Effector CD4-positive, alpha-beta T cell (primary cell): ENCODE data around the gene CDH4.

Experiments
- DNase-seq: peaks from one replicate; pipeline ENCODE4 v3.0.0-alpha.2; 2020

The CDH4 gene

DNA sequence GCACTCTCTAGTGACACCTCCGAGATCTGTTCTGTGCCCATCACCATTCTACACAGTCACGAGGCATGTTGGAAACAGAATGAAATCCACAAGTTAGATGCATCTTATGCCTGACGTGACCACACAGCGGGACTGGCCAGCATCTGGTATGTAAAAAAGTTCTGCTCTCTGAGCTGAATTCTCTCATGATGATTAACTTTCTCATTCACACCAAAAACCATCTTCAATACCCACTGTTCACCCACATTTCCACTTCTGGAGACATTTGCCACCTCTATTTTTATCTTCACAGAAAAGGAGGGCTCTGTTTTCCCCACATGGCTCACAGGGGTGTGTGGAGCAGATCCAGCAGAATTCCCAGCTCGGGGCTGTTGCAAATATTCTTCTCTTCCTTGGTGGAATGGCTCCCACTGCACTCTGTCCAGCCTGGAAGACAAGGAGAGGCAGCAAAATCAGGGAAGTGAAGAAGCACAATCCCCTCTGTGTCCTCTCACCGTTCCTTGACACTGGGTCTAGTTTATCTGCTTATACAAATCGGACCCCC lies 510.2 kb downstream of the CDH4 start:
- no peak for DNase-seq

DNA sequence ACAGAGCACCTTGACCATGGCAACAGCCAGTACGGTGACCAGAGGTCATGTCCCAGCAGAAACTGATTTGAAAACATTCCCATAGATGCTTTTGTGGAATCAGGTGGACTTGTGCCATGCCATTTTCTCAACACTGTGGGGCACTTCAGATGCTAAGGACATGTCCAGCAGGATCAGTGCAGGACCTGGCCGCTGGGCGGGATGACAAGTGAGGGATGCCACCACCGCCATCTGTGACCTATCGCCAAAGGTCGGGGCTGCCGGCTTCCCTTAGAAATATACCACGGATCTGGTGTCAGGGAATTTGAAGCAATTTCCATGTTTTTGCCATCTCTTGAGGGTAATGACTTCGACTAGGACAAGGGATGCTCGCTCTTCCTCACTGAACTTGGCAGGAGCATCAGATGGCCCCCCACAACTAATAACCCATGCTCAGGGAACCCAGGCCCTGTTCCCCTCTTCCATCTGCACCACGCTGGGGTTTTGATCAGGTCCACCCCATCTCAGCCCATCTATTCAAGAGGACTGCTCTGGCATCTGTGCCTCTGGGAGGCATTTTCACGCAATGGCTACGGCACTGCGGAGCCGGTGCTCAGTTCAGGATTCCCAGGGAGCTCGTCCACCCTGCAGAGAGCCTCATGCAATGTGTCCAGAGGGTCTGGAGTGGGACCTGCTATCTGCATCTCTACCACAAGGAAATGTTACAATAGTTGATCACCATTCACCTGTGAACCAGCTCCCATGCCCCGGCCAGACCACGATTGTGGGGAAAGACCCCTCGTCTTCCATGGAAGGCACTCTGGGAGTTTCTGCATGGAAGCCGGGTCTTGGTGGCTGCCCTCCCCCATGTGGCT lies 511.1 kb downstream of the CDH4 start:
- no peak for DNase-seq

DNA sequence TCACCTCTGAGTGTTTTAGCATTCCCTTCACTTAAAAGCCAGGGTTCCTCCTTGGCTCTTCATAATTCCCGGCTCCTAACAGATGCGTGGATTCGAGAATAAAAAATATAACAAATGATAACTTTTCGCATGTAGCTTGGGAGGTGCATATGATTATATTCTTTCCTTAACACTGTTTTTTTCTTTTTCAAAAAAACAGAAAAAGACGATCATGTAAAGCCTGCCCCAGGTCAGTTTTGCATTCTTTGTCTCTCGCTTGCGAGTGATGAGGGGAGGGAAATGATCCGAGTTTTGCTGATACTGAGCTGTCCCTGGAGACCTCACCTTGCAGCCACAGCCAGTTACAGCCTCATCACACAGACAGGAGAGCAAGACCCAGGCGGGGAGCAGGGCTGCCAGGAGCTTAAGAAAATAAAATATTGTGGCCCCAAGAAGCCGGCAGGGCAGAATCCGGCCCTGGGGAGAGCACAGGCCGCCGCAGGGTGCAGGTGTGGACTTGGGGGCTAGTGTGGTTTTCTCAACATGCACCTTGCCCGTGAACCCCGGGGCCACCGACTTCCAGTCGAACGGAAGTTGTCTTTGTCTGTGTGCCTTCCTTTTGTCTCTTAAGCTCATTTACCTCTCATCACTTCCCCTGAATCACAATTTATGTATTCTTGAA lies 511.8 kb downstream of the CDH4 start:
- no peak for DNase-seq

DNA sequence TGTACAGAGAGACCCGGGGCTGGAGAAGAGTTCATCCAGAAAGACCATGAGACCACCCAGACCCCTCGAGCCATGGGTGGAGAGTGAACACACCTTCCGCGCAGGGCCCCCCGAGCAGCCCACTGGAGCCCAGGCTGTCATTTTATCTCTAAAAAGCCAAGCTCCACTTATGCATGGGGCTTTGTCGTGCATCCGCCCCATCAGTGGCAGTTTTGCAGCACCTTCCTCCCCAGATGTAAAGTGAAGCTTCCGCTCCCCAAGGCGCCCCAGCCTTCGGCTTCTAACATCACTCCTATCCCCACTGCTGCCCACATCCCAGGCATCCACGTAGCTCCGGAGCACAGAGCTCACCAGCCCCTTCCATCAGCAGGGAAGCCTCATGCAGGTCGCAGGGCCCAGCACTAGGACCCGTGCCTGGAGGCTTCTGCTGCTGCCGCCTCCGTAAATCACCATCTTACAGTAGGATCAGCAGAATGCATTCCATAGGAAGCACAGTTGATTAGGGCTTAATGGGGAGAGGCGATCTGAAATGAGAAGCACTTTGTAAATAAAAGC lies 512.5 kb downstream of the CDH4 start:
- DNase-seq, result no peak

DNA sequence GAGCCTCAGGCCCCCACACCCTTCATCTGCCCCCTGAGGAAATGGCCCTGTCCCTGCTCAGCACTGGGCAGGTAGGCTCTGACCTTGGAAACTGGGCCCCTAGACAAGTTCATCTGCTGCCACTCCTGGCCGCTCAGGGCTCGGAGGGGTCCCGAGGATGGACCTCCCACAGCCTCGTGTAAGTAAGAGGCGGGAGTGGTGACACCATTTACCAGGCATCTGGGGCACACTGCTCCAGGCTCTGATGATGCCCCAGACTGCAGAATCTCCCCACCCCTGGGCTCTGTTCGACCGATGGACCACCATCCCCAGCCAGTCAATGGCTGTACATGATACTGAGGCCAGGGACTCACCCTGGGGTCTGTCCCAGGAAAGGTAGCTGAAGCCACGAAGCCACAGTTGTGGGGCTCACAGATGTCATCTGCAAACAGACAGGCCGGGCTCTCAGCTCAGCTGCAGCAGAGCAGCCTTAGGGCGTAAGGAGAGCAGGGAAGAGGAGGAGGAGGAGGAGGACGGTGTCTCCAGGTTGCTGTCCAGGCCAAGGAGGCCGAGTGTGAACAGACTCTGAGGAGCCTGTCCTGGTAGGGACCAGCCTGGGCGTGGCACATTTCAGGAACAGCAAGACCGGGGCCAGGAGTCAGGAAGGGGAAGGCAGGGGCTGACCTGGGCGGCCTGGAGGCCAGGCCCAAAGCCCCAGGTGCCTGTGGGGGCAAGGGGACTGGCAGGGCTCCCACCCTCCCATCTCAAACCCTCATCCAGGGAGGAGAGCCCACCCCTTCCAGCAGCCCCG lies 513.2 kb downstream of the CDH4 start:
- no peak for DNase-seq

DNA sequence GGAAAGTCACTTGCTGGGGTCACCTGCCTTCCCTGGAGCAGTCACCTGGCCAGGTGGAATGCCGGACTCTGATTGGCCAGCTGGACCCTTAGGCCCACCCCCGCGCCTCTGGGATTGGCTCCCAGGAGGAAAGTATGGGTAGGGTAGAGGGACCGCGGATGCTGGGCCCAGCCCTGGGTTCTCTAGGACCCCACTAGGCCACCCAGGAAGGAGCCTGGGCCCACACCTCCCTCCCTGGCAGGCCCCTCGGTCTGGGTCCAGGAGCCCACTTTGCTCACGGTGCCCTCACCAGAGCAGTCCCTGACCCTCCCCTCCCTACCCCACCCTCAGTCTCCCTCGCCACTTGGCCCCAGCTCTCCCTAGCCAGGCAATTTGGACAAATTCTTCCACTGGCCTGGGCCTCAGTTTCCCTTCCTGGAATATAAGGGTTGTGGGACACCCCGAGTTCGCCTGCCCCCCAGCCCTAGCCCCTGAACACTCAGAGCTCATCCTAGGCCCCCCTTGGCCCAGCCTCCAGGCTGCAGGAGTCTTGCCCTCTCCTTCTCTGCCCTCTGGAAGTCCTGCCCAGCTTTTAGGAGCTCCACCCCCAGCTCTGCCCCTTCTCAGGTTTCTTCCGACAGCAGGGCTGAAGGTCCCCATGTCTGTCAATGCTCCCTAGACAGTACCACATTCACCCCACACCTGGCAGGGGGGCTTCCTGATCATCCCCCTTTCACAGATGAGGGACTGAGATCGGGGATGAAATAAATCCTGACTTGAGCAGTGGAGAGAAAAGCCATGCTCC lies 514.0 kb downstream of the CDH4 start:
- DNase-seq, result no peak

DNA sequence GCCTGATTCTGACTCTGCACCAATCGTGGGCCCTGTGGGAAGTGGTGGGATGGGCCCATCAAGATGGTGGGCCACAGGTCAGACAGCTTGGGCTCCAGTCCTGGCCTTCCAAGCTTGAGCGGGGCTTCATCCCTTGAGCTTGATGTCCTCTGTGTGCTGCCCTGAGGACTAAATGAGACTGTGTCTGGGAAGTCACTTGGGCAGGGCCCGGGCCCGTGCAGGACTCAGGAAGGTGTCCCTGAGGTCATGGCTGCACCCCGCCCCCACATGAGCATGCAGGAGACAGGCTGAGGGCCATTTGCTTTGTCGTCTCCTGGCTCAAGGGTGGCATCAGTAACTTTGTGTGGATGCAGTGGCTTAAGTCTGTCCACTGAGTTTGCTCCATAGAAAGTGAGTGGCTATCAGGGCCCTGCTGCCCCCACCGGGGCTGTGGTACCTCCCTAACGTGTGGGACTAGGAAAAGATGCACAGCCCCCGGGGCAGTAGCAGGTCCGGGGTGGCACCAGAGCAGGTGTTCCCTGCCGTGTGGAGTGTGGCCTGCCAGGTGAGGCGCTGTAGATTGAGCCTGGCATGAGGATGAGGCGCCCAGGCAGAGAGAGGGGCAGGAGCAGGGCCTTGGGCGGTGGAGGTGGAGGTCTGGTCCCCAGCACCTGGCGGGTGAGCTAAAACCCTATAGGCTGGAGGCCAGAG lies 515.0 kb downstream of the CDH4 start:
- no peak for DNase-seq

DNA sequence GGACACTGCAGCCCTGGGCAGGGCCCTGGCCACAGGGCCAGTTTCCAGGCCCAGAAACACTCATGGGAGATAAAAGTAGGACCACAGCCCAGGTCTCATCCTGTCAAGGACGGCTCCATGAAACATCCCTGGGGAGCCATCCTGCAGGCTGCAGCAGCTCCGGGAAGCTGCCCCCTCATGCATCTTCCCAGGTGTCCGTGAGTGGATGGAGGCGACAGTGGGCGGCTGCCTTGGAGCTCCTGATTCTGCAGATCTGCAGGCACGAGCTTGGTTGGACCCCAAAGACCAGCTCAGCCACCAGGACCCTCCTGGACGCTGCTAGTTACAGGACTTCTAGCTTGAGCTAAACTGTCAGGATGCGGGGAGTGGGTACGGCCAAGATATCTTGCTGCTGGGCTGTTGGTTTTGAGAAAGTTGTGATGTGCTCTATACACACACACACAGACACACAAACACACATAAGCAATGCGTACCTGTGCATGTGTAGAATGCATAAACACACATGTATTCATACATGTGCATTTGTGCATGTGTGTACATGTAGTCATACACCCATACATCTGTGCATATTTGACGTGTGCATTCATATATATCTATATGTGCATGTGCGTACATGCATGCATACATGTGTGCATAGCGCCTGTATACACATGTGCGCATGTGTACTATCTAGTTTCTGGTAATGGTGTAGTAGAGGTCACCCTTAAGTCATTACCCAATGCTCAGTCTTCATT lies 515.9 kb downstream of the CDH4 start:
- DNase-seq, result no peak

DNA sequence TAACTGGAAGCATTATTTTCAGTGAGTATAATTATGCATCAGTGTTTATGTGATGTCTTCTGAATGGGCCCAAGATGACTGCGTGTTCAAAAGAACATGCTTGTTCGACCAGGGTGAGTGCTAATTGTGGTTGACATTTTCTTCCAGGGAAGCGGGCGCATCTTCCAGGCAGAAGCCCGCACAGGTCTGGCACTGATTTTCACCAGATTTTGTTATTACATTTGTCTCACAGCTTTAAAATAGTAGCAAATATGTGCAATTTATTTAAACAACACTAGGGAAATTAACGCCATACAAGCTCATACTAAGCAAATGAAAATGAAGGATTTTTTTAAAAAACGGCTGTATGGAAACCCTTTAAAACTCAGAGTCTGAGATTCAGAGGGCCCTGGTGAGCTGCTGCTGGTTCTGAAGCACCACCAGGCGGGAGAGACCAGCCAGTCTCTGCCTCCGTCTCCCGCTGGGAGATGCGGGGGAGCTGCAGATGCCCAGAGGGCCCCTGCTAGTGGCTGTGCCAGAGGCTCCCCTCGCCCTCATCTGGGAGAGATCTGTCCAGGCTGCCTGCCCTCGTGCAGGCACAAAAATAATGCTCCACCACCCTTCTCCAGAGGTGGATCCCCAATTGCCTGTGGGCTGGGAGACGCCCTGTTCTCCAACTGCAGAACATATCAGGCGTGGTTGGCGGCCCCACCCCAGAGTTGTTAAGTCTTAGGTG lies 516.7 kb downstream of the CDH4 start:
- no peak for DNase-seq

DNA sequence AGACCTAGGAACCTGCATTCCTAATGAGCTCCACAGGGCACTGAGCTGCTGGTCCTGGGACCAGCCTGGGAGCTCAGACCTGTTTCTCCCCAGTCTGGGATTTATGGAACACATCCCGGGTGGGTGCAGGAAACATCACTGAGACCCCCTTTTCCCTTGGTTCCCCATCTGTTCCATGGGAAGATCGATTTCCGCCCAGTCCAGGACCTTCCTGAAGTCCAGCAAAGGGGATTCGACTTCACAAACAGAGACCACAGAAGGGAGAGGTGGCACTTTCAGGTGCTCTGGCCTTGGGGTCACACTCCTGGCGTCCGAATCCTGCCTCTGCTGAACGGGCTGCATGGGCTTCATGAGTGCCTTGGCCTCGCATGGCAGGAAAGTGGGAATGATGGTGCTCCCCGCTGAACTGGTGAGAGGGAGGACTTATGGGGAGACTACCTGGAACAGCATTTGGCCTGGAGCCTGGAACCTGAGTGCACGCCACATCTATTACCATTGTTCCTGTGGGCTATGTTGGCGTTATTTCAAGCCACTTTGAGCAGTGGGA lies 517.3 kb downstream of the CDH4 start:
- no peak for DNase-seq

DNA sequence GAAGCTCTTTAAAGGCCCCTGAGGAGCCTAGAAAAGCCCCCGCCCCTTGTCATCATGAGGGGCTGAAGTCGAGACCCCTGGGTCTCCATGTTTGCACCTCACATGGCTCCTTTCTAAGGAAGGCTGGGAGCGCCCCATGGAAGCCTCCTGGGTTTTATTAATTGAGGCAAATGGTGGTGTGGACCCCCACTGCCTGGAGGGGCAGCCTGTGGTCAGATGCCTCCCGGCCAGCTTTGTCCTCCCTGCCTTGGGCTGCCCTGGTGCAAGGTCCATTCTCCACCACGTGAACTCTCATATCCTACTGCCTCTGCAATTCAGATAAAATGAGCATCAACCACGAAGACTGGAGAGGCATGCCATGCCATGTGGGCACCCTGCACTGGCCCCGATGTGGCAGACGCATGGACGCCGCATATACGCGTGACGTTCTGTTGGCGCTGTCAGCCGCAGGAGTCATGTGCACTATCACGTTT lies 518.1 kb downstream of the CDH4 start:
- no peak for DNase-seq

DNA sequence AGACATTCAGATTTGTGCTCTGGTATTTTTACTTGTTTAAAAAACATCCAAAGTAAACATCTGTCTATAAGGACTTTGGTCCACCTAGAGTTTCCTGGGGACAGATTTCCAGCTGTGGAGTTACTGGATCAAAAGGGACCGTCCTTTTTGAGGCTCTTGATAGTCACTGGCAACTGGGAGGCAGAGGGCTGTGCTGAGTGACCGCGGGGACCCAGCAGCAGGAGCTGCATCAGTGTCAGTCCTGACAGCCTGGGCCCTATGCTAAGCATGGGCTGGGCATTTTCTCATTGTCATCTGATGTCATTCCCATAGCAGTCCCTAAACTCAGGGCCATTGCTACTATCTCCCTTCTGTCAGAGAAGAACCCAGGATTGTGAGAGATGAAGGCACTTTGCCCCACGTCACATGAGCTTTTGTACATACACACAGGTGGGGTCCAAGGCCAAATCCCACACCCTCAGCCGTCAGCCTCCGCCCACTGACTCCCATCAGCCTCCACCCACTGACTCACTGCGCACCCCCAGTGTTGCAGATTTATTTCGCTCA lies 519.8 kb downstream of the CDH4 start:
- no peak for DNase-seq

DNA sequence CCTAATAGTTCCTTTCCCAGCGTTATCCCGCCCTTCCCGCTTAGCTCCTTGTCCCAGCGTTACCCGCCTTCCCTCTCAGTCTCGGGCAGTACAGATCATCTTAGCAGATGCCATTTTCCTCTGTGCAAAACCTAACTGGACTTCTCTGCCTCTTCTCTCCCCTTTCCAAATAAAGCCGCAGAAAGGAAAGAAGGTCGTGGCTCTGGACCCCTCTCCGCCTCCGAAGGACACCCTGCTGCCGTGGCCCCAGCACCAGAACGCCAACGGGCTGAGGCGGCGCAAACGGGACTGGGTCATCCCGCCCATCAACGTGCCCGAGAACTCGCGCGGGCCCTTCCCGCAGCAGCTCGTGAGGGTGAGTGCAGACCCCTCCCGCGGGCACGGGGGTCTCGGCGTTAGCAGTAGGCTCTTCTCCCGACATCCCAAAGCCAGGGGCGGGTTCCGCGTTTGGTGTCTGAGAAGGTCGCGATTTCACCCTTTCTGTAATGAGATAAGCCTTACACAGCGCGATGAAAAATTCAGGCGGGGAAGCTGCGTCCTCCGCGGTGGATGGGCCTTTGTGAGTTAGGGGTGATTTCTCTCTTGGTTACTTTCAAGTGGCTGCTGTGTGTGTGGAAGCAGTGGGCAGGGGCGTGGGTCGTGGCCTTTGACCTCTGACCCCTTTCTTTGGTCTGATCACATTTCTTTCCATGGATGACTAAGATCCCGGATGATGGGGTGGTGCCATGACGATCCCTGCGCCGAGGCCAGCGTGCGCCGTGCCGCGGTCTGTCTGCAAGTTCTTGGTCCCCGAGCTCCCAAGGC lies 521.0 kb downstream of the CDH4 start:
- no peak for DNase-seq

DNA sequence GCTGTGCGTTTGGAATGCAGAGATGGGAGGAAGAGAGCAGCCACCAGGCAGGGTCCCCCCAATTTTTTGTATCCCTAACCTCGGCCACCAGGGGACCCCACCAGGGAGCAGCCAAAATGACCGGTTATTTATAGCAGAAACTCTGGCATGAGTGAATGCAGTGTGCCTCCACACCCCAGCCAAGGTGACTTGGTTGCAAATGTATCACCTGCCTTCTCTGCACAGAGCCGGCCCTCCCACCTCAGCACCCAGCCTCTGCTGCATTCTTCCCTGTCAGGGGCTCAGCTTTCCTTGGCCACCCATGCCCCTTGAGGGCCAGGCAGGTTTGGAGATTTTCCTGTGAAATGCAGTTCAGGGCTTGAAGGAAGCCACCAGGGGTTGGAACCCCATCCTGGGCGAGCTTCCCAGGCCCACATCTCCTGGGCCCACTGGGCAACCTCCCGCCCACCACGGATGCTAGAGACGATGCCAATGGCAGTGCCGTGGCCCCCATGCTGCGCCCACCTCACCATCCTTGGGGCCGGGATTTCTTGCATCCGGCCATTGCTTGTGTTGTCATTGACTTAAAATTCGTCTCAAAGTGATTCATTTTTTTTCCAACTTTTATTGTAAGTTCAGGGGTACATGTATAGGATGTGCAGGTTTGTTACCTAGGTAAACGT lies 522.0 kb downstream of the CDH4 start:
- no peak for DNase-seq

DNA sequence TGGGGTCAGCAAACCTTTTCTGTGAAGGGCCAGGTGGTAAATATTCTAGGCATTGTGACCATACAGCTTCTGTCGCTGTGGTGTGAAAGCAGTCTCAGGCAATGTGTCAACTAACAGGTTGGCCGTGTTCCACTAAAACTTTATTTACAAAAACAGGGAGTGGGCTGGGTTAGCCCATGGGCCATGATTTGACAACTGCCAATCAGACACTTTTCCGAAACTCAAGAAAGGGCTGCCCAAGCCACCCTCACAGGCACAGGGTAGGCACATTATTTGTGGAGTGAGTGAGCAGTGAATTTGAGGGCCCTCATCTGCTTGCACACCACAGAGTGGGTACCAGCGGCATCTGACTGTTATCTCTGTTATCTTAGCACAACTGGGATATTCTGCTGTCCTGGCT lies 523.4 kb downstream of the CDH4 start:
- no peak for DNase-seq

DNA sequence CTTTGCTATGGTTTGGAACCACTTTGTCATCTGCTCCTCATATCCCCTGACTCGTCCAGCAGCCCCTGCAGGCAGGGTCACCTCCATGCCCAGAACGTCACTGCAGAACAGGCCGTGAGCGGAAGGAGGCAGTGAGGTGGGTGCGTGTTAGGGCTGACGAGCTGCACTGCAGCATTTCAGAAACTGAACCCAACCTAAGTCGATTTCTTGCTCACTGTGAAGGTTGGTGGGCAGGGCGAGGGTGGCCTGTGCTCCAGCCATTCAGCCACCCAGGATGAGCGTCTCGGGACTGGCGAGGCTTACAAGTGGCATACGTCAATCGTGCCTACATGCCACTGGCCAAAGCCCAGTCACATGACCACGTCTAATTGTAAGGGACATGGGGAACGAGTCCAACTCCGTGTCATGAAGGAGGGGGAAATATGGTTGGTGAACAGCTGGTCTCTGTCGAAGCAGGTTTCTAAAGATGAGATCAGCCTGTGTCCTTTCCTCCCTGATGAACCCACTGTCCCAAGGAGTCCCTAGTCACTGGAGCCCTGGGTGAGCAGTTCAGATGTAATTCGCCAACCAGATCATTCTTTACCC lies 524.5 kb downstream of the CDH4 start:
- DNase-seq, result no peak

DNA sequence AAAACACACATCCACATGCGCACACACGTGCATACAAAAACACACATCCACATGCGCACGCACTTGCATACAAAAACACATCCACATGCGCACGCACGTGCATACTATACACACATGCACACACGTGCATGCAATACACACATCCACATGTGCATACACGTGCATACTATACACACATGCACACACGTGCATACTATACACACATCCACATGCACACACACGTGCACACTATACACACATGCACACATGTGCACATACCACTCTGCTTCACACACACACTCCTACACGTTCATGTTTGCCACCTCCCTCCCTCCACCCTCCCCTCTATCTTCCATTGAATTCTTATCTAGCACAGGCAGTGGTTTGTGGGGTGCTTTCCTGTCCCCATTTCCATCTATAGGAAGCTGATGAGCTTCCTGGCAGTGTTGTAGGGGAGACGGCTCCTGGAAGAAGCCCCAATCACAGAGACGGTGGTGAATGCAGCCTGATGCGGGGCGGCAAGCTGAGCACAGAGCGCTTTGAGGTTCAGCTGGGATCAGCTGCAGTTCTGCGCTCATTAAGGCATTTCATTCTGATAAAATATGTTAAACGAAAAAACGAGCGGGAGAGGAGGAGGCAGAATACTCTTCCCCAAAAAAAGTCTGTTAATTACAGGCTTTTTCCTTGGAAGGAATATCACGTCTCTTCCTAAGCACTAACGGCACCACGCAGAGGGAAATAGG lies 525.9 kb downstream of the CDH4 start:
- DNase-seq, result no peak
